Pancreas (tissue), 10 donors: Measurements from ENCODE around the gene DAB2IP. TPM values are rescaled to one million over a fixed set of nuclear protein-coding genes. Genes with fewer than 3 reads are reported as not detected.
A peak's percentile ranks its signal among the peaks of the same experiment; 100 is the strongest.

Experiments
- ATAC-seq, 4 donors: fragments of 200-7000 bp; cut with Tn5 transposase; one replicate each; pipeline versions ENCODE4 v1.8.0 to v1.9.1; 2020; ENCODE audit warnings: mild to moderate bottlenecking in 4 of 4, moderate library complexity in 4 of 4
- DNase-seq, 6 donors: peaks; one replicate each; pipeline ENCODE4 v3.0.0-alpha.2; 2020
- FAIRE-seq: peaks from 2 replicates; lab custom pipeline; 2012; peaks lifted over from hg19 to GRCh38; lab: Jason Lieb, UNC
- H3K27ac ChIP-seq, 4 donors: fragments of 200-600 bp; sonication (generic); 1 replicate in 3 of 4; 2 replicates in 1 of 4; pipeline versions ENCODE4 v1.5.0 to v1.8.0; 2020
- H3K27me3 ChIP-seq, 4 donors: fragments of 200-600 bp; one replicate each; pipeline ENCODE4 v1.8.0; 2021
- H3K36me3 ChIP-seq, 3 donors: fragments of 200-600 bp; sonication (generic) in 1 of 3; one replicate each; pipeline versions ENCODE4 v1.5.0 to v1.8.0; 2020 to 2021
- H3K4me1 ChIP-seq, 3 donors: fragments of 200-600 bp; one replicate each; pipeline ENCODE4 v1.8.0; 2021
- H3K4me3 ChIP-seq, 4 donors: fragments of 200-600 bp; sonication (generic) in 2 of 4; one replicate each; pipeline versions ENCODE4 v1.5.0 to v1.8.0; 2020 to 2021
- H3K9me3 ChIP-seq, 4 donors: fragments of 200-600 bp; one replicate each; pipeline ENCODE4 v1.8.0; 2021
- CTCF ChIP-seq, 4 donors: fragments of 200-600 bp; sonication (generic) in 3 of 4; IDR thresholded peaks; one replicate each; pipeline versions ENCODE4 v1.5.0 to v1.8.0; 2021; ENCODE audit warnings: antibody characterized with exemption in 4 of 4
- WGBS, 2 donors: extraction: QIAGEN DNeasy Blood & Tissue Kit; methylation state at CpG; one replicate each; pipeline ENCODE4 v1.1.7; 2013; 5-methylcytosine and 5-hydroxymethylcytosine counted together
- intact Hi-C, 3 donors: fragments of 100-400 bp; cut with DNase I; formaldehyde crosslinking; loops; one replicate each; pipeline versions ENCODE4 v1.11.1 to v1.14.2; 2022
- polyA plus RNA-seq, 2 donors: library from polyadenylated mRNA; stranded (reverse); fragments of 200-250 nt; gene quantifications; one replicate each; pipeline ENCODE4 v1.2.3, GENCODE V29; 2013
- total RNA-seq, 6 donors: library from RNA; stranded (reverse); fragmentation: NEBNext Ultra II Directional in 4 of 6; extraction: Animal tissue kit (Norgen Biotek cat#: 25700) in 4 of 6; gene quantifications; one replicate each; pipeline versions ENCODE4 v1.2.1 to v1.2.4, GENCODE V29; 2021 to 2023
- donor health status: healthy with polysubstance abuse.
- donor health status: DM: no; HTN: no; CAD: no; lungs with moderate emphysema.
- donor health status: DM: no; HTN: no; CAD: no.
- donor health status: control.
- donor health status: control.
- donor health status: Bipolar disorder and iron deficiency.
- donor health status: DM: yes; HTN: yes; CAD: no.
- donor health status: DM: no; HTN: no; CAD: no.
- donor health status: DM: no; HTN: no; CAD: no.
- donor health status: DM: yes; HTN: yes; CAD: no.

DAB2IP gene
- total and polyA plus RNA-seq, 8 donors, result 14.7 to 52.1 (median 25.3) TPM

GRCh38 chr9:121638399-121638798, 13.0 kb upstream of the DAB2IP start:
- no peak for ATAC-seq
- Histone ChIP-seq H3K4me1 (peaks cover 0 to 5% (median 0%) of the 10 kb centered on the region in 3 donors), H3K36me3 (no peaks in the 10 kb centered on the region), H3K27me3 (no peaks in the 10 kb centered on the region), H3K9me3 (no peaks in the 10 kb centered on the region), H3K27ac (no peak overlapping the region), H3K4me3 (no peak overlapping the region)
- FAIRE-seq, result no peak
- TF ChIP-seq CTCF (IDR thresholded peaks at IDR 0.05), result no peak
- no peak for DNase-seq
- 92 to 96% methylated on average over 8 of the region's 8 CpGs for WGBS, 2 donors
- intact Hi-C loops, result no loop called here

- WGBS, 2 donors, result 88 to 91% methylated on average over 5 of the region's 5 CpGs
- intact Hi-C loops, result no loop called here
- TF ChIP-seq CTCF (IDR thresholded peaks at IDR 0.05), result no peak
- no peaks in the 10 kb centered on the region for H3K36me3 ChIP-seq
- peaks cover 0 to 5% (median 0%) of the 10 kb centered on the region in 3 donors for H3K4me1 ChIP-seq
- DNase-seq (no peak), FAIRE-seq (no peak), ATAC-seq (no peak)
- no peaks in the 10 kb centered on the region for H3K9me3 ChIP-seq
- H3K4me3 ChIP-seq, result no peak overlapping the region
- H3K27ac ChIP-seq, result no peak overlapping the region
- no peaks in the 10 kb centered on the region for H3K27me3 ChIP-seq
Measured at GRCh38 chr9:121638901-121639592, 12.4 kb upstream of the DAB2IP start.

GRCh38 chr9:121639619-121640018, 11.8 kb upstream of the DAB2IP start:
- FAIRE-seq (no peak), DNase-seq (no peak), ATAC-seq (no peak)
- Histone ChIP-seq H3K36me3 (no peaks in the 10 kb centered on the region), H3K27me3 (no peaks in the 10 kb centered on the region), H3K27ac (no peak overlapping the region), H3K4me1 (peaks cover 0 to 5% (median 2%) of the 10 kb centered on the region in 3 donors), H3K4me3 (no peak overlapping the region), H3K9me3 (no peaks in the 10 kb centered on the region)
- intact Hi-C loops, result no loop called here
- TF ChIP-seq CTCF (IDR thresholded peaks at IDR 0.05), result no peak
- WGBS, 2 donors, result 91% methylated on average over 6 of the region's 6 CpGs

- Histone ChIP-seq H3K4me1 (peaks cover 0 to 6% (median 5%) of the 10 kb centered on the region in 3 donors), H3K9me3 (no peaks in the 10 kb centered on the region), H3K27ac (peak overlapping the region in 1 of 4 donors; percentile 28), H3K27me3 (no peaks in the 10 kb centered on the region), H3K4me3 (no peak overlapping the region), H3K36me3 (no peaks in the 10 kb centered on the region)
- WGBS, 2 donors, result 68 to 71% methylated on average over 9 of the region's 9 CpGs
- DNase-seq (peak in 5 of 6 donors; percentile 40 to 89 (median 68)), FAIRE-seq (no peak), ATAC-seq (peak; percentile 64 to 93 (median 80))
- TF ChIP-seq CTCF (IDR thresholded peaks at IDR 0.05), result peak; percentile 38 to 59 (median 41)
- intact Hi-C loops, result no loop called here
Measured at GRCh38 chr9:121640076-121640475, 11.4 kb upstream of the DAB2IP start.
